OCI-LY7 (cell line): ENCODE measurements around the gene MYMK. TPM values are rescaled to one million over a fixed set of nuclear protein-coding genes. Genes with fewer than 3 reads are reported as not detected.

Experiments
- BruUV-seq: library from RNA; stranded (reverse); fragments of 400-500 nt; replicated peaks from 2 replicates; lab custom pipeline; 2021; lab: Mats Ljungman, UMichigan
- CTCF ChIA-PET: fragments of 300-600 bp; sonication (Branson Sonifier 250); formaldehyde crosslinking; loops from one replicate; lab custom pipeline; 2022; ENCODE audit warnings: antibody characterized with exemption; ENCODE audit not compliant: unreplicated experiment; lab: Charles Lee
- POLR2A ChIA-PET: fragments of 300-600 bp; sonication (Branson Sonifier 250); formaldehyde crosslinking; loops from one replicate; lab custom pipeline; 2022; ENCODE audit warnings: antibody characterized with exemption; lab: Charles Lee
- DNase-seq: peaks from one replicate; pipeline ENCODE4 v3.0.0-alpha.2; 2015; ENCODE audit warnings: low spot score
- H2AFZ ChIP-seq: fragments of 200-600 bp; sonication (generic), shearing (Covaris generic); 2 replicates; pipeline ENCODE4 v1.6.1; 2014; ENCODE audit warnings: mild to moderate bottlenecking, antibody characterized with exemption, low read length, moderate library complexity
- H3K27ac ChIP-seq: fragments of 200-600 bp; sonication (generic); 2 replicates; pipeline ENCODE4 v1.5.1; 2014; ENCODE audit warnings: mixed run types, low read depth, mild to moderate bottlenecking, moderate library complexity, low read length, inconsistent platforms; ENCODE audit not compliant: poor library complexity, severe bottlenecking
- H3K36me3 ChIP-seq: fragments of 200-600 bp; sonication (generic); 2 replicates; pipeline ENCODE4 v1.6.1; 2014; ENCODE audit warnings: mild to moderate bottlenecking, antibody characterized with exemption, low read length, moderate library complexity, mixed read lengths; ENCODE audit not compliant: insufficient read depth
- H3K4me1 ChIP-seq: fragments of 200-600 bp; sonication (generic); 2 replicates; pipeline ENCODE4 v1.5.1; 2014; ENCODE audit warnings: mild to moderate bottlenecking, low read length; ENCODE audit not compliant: insufficient read depth, poor library complexity, severe bottlenecking
- H3K4me2 ChIP-seq: fragments of 200-600 bp; sonication (generic); 2 replicates; pipeline ENCODE4 v1.6.1; 2014; ENCODE audit warnings: mild to moderate bottlenecking, low read length
- H3K4me3 ChIP-seq: fragments of 200-600 bp; sonication (generic); 2 replicates; pipeline ENCODE4 v1.5.1; 2014; ENCODE audit warnings: mild to moderate bottlenecking, low read depth, low read length; ENCODE audit not compliant: poor library complexity, severe bottlenecking
- H3K79me2 ChIP-seq: fragments of 200-600 bp; sonication (generic); 2 replicates; pipeline ENCODE4 v1.6.1; 2016; ENCODE audit warnings: low read depth, mild to moderate bottlenecking, low read length, moderate library complexity, mixed read lengths; ENCODE audit not compliant: insufficient read depth
- H3K9me2 ChIP-seq: fragments of 200-600 bp; sonication (generic); 2 replicates; pipeline ENCODE4 v1.6.1; 2016; ENCODE audit warnings: mild to moderate bottlenecking, low read length, mixed read lengths; ENCODE audit not compliant: insufficient read depth
- H3K9me3 ChIP-seq: fragments of 200-600 bp; sonication (generic); 2 replicates; pipeline ENCODE4 v1.6.1; 2014; ENCODE audit warnings: mild to moderate bottlenecking, mixed run types, low read length, mixed read lengths
- H4K20me1 ChIP-seq: fragments of 200-600 bp; sonication (generic); 2 replicates; pipeline ENCODE4 v1.6.1; 2014; ENCODE audit warnings: mild to moderate bottlenecking, antibody characterized with exemption, low read length, moderate library complexity, mixed read lengths; ENCODE audit not compliant: insufficient read depth
- EZH2phosphoT487 ChIP-seq: fragments of 200-600 bp; sonication (generic); IDR thresholded peaks from 2 replicates; pipeline ENCODE4 v1.6.1; 2018; ENCODE audit warnings: low read depth, borderline replicate concordance, mild to moderate bottlenecking, mixed run types, antibody characterized with exemption, low read length, moderate library complexity, mixed read lengths
- intact Hi-C: fragments of 100-400 bp; cut with micrococcal nuclease; formaldehyde crosslinking; loops from one replicate; pipeline ENCODE4 v1.10.0; 2022; ENCODE audit not compliant: unreplicated experiment
- total RNA-seq, 2 experiments: library from RNA; depleted of rRNA in 1 of 2; stranded (reverse); fragments of >200 nt in 1 of 2; shearing (Covaris generic) in 1 of 2; gene quantifications; 2 replicates each; pipeline ENCODE4 v1.2.3, GENCODE V29; 2014 to 2022
- TF ChIP-seq, protein P1 (sequence below): fragments of 200-600 bp; sonication (generic); conservative IDR thresholded peaks from 2 replicates; pipeline ENCODE4 v1.5.1; 2014; ENCODE audit warnings: mild to moderate bottlenecking, antibody characterized with exemption, low read length, moderate library complexity, mixed read lengths

The MYMK gene
- total RNA-seq, 2 experiments from 2014 or later: not detected

DNA sequence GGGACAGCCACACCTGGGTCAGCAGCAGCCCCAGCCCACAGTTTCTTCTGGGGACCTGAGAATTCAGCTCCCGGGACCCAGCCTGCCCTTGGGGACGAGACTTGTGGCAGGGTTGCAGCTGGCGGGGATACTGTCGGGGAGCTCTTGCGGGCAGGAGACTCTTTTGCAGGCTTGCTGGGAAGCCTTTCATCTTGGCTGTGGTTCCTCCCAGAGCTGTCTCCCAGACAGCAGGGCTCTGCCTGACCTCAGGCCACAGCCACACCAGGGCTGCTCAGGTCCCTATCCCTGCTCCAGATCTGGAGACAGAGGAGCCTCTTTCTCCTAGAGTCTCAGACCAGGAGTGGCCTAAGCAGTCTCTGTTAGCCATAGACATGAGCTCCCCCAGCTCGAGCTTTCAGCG is 4.7 kb upstream of the MYMK start:
- Histone ChIP-seq H3K79me2 (no peaks in the 10 kb centered on the region), H3K9me3 (no peaks in the 10 kb centered on the region), H3K4me1 (peaks cover 19% of the 10 kb centered on the region), H3K4me2 (no peak overlapping the region), H3K4me3 (no peak overlapping the region), H2AFZ (no peak overlapping the region), H3K9me2 (no peaks in the 10 kb centered on the region), H3K36me3 (no peaks in the 10 kb centered on the region), H3K27ac (no peak overlapping the region), H4K20me1 (no peaks in the 10 kb centered on the region)
- no peak for TF ChIP-seq EZH2phosphoT487
- TF ChIP-seq, protein P1, sequence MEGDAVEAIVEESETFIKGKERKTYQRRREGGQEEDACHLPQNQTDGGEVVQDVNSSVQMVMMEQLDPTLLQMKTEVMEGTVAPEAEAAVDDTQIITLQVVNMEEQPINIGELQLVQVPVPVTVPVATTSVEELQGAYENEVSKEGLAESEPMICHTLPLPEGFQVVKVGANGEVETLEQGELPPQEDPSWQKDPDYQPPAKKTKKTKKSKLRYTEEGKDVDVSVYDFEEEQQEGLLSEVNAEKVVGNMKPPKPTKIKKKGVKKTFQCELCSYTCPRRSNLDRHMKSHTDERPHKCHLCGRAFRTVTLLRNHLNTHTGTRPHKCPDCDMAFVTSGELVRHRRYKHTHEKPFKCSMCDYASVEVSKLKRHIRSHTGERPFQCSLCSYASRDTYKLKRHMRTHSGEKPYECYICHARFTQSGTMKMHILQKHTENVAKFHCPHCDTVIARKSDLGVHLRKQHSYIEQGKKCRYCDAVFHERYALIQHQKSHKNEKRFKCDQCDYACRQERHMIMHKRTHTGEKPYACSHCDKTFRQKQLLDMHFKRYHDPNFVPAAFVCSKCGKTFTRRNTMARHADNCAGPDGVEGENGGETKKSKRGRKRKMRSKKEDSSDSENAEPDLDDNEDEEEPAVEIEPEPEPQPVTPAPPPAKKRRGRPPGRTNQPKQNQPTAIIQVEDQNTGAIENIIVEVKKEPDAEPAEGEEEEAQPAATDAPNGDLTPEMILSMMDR: no peak
- POLR2A ChIA-PET: no interaction called here
- no TSS peak for BruUV-seq
- no peak for DNase-seq
- CTCF ChIA-PET: no interaction called here
- intact Hi-C loops: no loop called here

DNA sequence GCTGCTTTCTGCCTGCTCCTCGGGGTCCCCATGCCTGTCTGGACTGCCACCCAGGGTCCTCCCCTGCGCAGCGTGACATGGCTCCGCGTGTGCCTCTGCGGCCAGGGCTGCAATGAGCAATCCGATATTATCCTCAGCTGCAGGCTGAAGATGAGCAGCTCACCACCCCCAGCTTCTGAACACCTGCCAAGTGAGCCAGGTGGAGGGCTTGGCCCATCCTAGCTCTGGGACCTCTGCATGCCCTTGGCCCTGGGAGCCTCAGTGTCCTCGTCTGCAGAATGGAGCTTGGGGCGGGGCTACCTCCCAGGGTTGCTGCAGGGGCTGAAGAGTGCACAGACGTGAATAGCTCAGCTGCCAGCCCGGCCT is 4.1 kb upstream of the MYMK start:
- H2AFZ ChIP-seq: no peak overlapping the region
- TF ChIP-seq, protein P1: no peak
- H3K4me2 ChIP-seq: no peak overlapping the region
- no peak overlapping the region for H3K4me3 ChIP-seq
- POLR2A ChIA-PET: no interaction called here
- CTCF ChIA-PET: no interaction called here
- H3K9me3 ChIP-seq: no peaks in the 10 kb centered on the region
- H3K27ac ChIP-seq: no peak overlapping the region
- intact Hi-C loops: no loop called here
- no peaks in the 10 kb centered on the region for H3K9me2 ChIP-seq
- no peak for DNase-seq
- H4K20me1 ChIP-seq: no peaks in the 10 kb centered on the region
- H3K79me2 ChIP-seq: no peaks in the 10 kb centered on the region
- no TSS peak for BruUV-seq
- no peaks in the 10 kb centered on the region for H3K36me3 ChIP-seq
- peaks cover 15% of the 10 kb centered on the region for H3K4me1 ChIP-seq

DNA sequence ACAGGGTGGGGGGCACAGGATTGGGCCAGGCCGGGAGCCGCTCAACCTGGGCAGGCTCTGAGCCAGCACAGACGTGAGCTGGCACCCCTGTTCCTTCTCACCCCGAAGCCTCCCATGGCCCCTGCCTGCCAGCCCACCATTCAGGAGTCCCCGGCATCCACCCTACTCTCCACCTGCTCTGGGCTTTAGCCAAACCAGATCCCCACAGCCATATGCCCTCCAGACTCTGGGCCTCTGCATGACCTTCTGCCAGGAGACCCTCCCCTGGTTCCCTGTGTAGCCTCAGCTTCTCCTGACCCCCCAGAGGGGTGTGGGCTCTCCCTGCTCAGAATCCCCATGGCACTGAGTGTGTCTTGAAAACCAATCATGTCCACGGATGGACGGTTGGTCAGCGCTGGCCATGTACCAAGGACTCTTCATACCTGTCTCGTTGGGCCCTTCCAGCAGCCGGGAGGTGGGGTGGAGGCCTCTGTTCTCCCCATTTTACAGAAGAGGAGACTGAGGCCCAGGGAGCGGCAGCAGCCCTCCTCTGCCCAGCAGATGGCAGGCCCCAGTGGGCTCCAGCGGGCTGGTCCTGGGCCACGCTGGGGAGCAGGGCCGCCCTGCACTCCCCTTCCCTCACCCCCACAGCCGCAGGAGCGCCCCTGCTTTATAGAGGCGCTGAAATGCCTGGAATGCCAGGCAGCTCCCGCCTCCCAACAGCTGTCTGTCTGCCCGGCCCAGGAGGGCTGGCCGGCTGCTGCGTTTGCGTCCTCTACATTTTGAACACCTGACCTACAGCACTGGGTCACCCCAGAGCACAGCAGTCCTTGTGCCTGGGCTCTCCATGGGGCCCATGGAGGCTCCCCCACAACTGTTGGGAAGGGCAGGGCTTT is 3.5 kb upstream of the MYMK start:
- CTCF ChIA-PET: no interaction called here
- intact Hi-C loops: no loop called here
- no TSS peak for BruUV-seq

More for the DNA sequence above, 3.5 kb upstream of the MYMK start:
- Histone ChIP-seq H3K4me1 (peaks cover 9% of the 10 kb centered on the region), H3K36me3 (no peaks in the 10 kb centered on the region), H2AFZ (no peak overlapping the region), H3K9me2 (no peaks in the 10 kb centered on the region), H3K4me2 (no peak overlapping the region), H3K4me3 (no peak overlapping the region), H3K9me3 (no peaks in the 10 kb centered on the region), H3K27ac (no peak overlapping the region), H4K20me1 (no peaks in the 10 kb centered on the region), H3K79me2 (no peaks in the 10 kb centered on the region)
- DNase-seq: no peak
- no peak for TF ChIP-seq EZH2phosphoT487
- TF ChIP-seq, protein P1: no peak
- POLR2A ChIA-PET: no interaction called here
